Glutamatergic neuron (in vitro differentiated cells): ENCODE measurements around the gene PTPRN2. TPM values are rescaled to one million over a fixed set of nuclear protein-coding genes. Genes with fewer than 3 reads are reported as not detected.

ENCODE experiments used
- DNase-seq: peaks from one replicate; pipeline ENCODE4 v3.0.0; 2022
- H3K27ac Mint-ChIP-seq: one replicate; pipeline ENCODE4 v1.8.0; 2020; ENCODE audit warnings: mild to moderate bottlenecking, mixed read lengths, inconsistent platforms; ENCODE audit not compliant: unreplicated experiment
- H3K27me3 Mint-ChIP-seq: one replicate; pipeline ENCODE4 v1.8.0; 2020; ENCODE audit warnings: mild to moderate bottlenecking, moderate library complexity, mixed read lengths, inconsistent platforms; ENCODE audit not compliant: unreplicated experiment
- H3K36me3 Mint-ChIP-seq: one replicate; pipeline ENCODE4 v1.8.0; 2020; ENCODE audit warnings: mild to moderate bottlenecking, mixed read lengths, inconsistent platforms; ENCODE audit not compliant: unreplicated experiment
- H3K4me1 Mint-ChIP-seq: one replicate; pipeline ENCODE4 v1.8.0; 2020; ENCODE audit warnings: mild to moderate bottlenecking, low read depth, mixed read lengths, inconsistent platforms; ENCODE audit not compliant: unreplicated experiment
- H3K4me3 Mint-ChIP-seq: one replicate; pipeline ENCODE4 v1.8.0; 2020; ENCODE audit warnings: mild to moderate bottlenecking, mixed read lengths, inconsistent platforms; ENCODE audit not compliant: unreplicated experiment
- H3K9me3 Mint-ChIP-seq: one replicate; pipeline ENCODE4 v1.8.0; 2020; ENCODE audit warnings: mild to moderate bottlenecking, moderate library complexity, mixed read lengths, inconsistent platforms; ENCODE audit not compliant: unreplicated experiment
- total RNA-seq: library from RNA; stranded (reverse); fragmentation: NEBNext Ultra II Directional; extraction: Animal tissue kit (Norgen Biotek cat#: 25700); gene quantifications from one replicate; pipeline ENCODE4 v1.2.1, GENCODE V29; 2021; ENCODE audit not compliant: unreplicated experiment
- TF ChIP-seq, protein P1 (sequence below): fragments of 200-600 bp; sonication (generic); IDR thresholded peaks from one replicate; pipeline ENCODE4 v1.5.0; 2021; ENCODE audit not compliant: partially characterized antibody, unreplicated experiment

Gene PTPRN2
- total RNA-seq, 1 donor from 2014 or later: 49.0 TPM

DNA sequence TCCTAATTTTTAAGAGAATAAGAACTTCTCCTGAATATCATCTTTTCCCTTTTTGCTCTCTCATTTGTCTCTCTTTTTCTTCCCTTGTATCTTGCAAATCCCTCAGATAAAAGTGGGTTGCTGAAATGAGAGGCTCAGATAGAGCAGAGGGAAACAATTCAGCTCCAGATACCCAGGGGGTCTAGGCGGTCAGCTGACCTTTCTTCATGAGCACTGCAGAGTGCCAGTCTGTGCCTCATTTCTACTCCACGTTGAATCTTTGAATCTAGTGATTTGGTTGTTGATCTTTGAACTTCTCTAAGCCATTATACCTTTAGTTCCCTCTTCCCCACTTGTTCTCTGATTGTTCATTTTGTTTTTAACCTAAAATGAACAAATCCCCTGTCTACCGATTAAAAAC lies 572.6 kb downstream of the PTPRN2 start:
- Mint-ChIP-seq H3K36me3 (peaks cover 10% of the 10 kb centered on the region), H3K9me3 (peaks cover 12% of the 10 kb centered on the region), H3K27ac (no peak overlapping the region), H3K4me1 (peaks cover 17% of the 10 kb centered on the region), H3K4me3 (no peak overlapping the region), H3K27me3 (peaks cover 2% of the 10 kb centered on the region)
- no peak for DNase-seq
- TF ChIP-seq, protein P1, sequence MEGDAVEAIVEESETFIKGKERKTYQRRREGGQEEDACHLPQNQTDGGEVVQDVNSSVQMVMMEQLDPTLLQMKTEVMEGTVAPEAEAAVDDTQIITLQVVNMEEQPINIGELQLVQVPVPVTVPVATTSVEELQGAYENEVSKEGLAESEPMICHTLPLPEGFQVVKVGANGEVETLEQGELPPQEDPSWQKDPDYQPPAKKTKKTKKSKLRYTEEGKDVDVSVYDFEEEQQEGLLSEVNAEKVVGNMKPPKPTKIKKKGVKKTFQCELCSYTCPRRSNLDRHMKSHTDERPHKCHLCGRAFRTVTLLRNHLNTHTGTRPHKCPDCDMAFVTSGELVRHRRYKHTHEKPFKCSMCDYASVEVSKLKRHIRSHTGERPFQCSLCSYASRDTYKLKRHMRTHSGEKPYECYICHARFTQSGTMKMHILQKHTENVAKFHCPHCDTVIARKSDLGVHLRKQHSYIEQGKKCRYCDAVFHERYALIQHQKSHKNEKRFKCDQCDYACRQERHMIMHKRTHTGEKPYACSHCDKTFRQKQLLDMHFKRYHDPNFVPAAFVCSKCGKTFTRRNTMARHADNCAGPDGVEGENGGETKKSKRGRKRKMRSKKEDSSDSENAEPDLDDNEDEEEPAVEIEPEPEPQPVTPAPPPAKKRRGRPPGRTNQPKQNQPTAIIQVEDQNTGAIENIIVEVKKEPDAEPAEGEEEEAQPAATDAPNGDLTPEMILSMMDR: no peak

DNA sequence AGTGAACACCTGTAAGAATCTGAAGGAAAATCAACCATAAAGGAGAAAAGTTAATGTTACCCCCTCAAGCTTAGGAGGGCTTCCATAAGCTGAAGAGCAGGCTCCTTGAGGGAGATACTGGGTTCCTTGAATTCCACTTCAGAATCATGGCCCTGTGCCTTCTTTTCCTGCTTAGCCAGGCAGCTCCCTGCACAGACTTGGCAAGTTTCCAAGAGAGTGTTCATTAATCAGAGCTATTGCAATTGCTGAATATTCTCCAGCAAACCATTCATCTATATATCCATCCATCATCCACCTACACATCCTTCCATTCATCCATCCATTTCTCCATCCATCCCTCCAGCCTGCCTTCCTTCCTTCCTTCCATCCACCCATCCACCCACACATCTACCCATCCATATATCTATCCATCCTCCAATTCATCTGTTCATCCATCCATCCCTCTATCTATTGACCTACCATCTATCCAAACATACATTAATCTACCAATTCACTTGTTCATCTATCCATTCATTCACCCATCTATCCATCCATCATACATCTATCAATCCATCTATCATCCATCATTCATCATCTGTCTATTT lies 574.4 kb downstream of the PTPRN2 start:
- DNase-seq: no peak
- H3K27me3 Mint-ChIP-seq: peaks cover 2% of the 10 kb centered on the region
- no peak overlapping the region for H3K4me3 Mint-ChIP-seq
- H3K4me1 Mint-ChIP-seq: peaks cover 25% of the 10 kb centered on the region
- TF ChIP-seq, protein P1: no peak
- H3K9me3 Mint-ChIP-seq: peaks cover 14% of the 10 kb centered on the region
- H3K27ac Mint-ChIP-seq: no peak overlapping the region
- H3K36me3 Mint-ChIP-seq: peaks cover 6% of the 10 kb centered on the region

DNA sequence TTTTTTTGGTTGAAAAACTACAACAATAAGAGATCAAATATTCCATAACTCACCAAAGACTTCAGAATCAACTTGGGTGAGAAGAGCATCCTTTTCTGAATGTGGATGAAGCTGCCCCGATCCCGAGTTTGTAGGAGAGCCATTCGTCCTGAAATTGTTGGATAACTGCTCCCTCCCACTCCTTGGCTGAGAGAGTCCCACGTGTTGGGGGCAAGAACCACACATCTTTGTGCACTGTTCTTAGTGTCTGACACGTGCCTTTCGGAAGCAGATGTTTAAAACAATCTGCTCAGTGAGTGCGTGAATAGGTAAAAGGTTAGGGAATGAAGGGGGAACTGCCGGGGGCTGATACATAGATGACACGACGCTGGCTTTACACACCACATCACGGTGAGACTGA lies 575.7 kb downstream of the PTPRN2 start:
- H3K27ac Mint-ChIP-seq: no peak overlapping the region
- H3K4me3 Mint-ChIP-seq: no peak overlapping the region
- H3K36me3 Mint-ChIP-seq: peaks cover 6% of the 10 kb centered on the region
- H3K4me1 Mint-ChIP-seq: peaks cover 25% of the 10 kb centered on the region
- TF ChIP-seq, protein P1: no peak
- DNase-seq: no peak
- peaks cover 2% of the 10 kb centered on the region for H3K27me3 Mint-ChIP-seq
- peaks cover 15% of the 10 kb centered on the region for H3K9me3 Mint-ChIP-seq

DNA sequence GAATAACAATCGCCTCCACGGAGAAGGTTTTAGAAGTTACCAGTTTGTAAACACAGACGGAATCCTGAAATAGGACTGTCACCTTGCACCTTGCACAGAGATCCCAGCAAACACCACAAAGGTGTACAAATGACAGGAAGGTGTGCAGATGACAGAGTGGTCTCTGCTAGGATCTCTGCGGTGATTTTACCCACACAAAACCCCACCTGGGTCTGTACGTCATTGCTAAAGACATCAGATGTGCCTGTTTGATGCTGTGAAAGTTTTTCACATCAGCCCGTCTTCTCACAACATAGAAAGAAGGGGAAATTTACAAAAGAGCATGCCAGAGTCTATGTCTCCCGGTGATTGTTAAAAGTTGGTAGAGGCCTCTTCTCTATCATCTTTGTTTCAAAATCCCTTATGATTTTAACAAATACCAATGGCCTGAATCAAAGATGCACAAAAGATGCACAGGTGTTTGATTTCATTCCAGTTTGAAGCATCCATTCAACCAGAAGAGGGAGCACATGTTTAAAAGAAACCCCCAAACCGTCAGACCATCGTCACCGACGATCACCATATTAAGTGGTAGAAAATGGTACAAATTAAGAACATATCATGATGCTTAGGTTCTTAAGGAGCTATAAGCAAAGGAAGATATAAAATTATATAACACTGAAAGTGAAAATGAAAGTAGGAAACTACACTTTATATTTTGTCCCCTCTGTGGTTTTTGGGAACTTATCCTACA lies 576.5 kb downstream of the PTPRN2 start:
- Mint-ChIP-seq H3K4me1 (peaks cover 19% of the 10 kb centered on the region), H3K4me3 (no peak overlapping the region), H3K36me3 (peaks cover 6% of the 10 kb centered on the region), H3K27me3 (no peaks in the 10 kb centered on the region), H3K9me3 (peaks cover 13% of the 10 kb centered on the region), H3K27ac (no peak overlapping the region)
- no peak for DNase-seq
- TF ChIP-seq, protein P1: no peak

DNA sequence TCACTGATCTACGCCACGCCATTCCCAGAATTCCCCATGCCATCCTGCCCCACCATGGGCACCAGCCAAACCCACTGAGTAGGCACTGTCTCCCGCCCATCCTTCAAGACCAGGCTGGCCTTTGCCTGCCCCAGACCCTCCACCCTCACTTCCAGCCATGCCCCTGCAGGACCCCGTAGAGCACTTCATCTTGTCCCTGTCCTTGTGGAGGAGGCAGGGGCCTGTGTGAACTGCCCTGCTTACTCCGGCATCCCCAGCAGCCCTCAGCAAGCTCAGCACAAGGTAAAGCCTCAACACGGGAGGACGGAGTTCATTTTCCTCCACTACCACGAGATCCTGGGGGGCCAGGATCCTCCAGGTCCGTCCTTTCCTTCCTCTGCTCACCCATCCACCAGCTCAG lies 577.7 kb downstream of the PTPRN2 start:
- Mint-ChIP-seq H3K4me3 (no peak overlapping the region), H3K9me3 (peaks cover 17% of the 10 kb centered on the region), H3K27ac (no peak overlapping the region), H3K4me1 (peaks cover 16% of the 10 kb centered on the region), H3K27me3 (no peaks in the 10 kb centered on the region), H3K36me3 (peaks cover 6% of the 10 kb centered on the region)
- DNase-seq: no peak
- TF ChIP-seq, protein P1: no peak
